EH (cell line): ENCODE data around the gene TBC1D21.
A peak's percentile ranks its signal among the peaks of the same experiment; 100 is the strongest.

ENCODE experiments used
- DNase-seq: peaks from one replicate; pipeline ENCODE4 v3.0.0-alpha.2; 2015; ENCODE audit warnings: low read depth

Gene TBC1D21

GRCh38 chr15:73908822-73909122 is 35.4 kb downstream of the TBC1D21 start:
- DNase-seq, result no peak

DNA sequence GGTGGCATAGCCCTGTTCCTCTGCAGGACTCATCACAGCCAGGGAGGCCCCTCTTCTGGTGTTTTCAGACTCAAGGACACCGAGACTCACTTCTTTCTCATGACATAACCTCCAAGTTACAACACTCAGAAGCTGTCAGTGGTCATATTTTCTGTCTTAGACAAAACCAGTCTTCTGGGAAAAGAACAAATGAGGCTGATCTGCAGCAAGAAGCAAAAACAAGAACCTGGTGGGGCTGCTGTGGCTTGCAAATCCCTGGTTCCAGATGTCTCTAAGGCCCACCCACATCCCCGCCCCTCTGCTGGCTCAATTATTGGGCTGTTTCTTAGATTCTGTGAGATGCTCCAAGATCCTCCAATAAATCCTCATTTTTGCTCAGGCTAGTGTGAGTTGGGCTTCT is 36.3 kb downstream of the TBC1D21 start:
- no peak for DNase-seq

- no peak for DNase-seq
These were observed 37.3 kb downstream of the TBC1D21 start for GRCh38 chr15:73910522-73911303.

- no peak for DNase-seq
These were observed 38.7 kb downstream of the TBC1D21 start for GRCh38 chr15:73912030-73912596.

GRCh38 chr15:73914145-73914544 is 40.8 kb downstream of the TBC1D21 start:
- no peak for DNase-seq

DNA sequence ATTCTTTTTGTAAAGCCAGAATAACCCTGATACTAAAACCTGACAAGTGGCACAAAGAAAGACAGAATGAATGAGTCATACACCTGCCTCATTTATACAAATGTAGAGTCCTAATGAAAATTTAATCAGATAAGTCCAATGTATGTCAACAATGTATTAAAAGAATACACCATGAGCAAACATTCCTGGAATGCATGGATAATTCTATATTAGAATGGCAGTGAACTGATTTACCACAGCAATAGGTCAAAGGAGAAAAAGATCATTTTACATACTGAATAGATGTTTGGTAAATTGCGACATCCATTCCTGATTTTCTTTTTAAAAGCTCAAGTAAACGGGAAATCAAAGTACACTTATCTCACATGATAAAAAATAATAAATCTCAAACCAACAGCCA is 41.7 kb downstream of the TBC1D21 start:
- DNase-seq, result no peak

- no peak for DNase-seq
These were observed 45.4 kb downstream of the TBC1D21 start for GRCh38 chr15:73918784-73919183.

- no peak for DNase-seq
These were observed 46.3 kb downstream of the TBC1D21 start for GRCh38 chr15:73919706-73920105.

DNA sequence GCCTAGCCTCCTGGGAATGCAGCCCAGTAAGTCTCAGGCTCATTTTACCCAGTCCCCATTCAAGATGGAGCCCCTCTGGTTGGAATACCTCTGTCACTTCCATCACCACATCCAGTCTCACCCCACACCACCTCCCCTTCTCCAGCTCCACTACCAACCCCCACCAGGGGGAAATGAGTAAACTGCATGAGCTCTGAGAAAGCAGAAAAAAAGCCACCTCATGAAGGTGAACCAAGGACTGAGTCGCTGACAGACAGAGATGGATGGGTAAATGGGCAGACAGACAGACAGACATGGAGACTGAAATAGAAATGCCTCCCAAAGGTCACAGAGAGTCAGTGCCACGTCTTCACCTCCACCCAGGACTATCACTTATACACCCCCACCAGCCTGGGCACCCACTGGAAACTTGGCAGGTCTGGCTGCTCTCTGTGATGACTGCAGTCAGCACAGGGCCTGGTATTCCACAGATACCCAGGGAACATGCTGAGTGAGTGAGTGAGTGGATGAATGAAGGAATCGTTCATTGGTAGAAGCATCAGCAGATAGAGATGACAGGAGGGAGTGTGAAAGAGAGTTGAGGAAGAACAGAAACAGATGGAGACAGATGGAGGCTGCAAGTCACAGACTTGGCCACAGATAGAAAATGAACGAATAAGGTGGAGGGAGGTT is 48.0 kb downstream of the TBC1D21 start:
- no peak for DNase-seq

DNA sequence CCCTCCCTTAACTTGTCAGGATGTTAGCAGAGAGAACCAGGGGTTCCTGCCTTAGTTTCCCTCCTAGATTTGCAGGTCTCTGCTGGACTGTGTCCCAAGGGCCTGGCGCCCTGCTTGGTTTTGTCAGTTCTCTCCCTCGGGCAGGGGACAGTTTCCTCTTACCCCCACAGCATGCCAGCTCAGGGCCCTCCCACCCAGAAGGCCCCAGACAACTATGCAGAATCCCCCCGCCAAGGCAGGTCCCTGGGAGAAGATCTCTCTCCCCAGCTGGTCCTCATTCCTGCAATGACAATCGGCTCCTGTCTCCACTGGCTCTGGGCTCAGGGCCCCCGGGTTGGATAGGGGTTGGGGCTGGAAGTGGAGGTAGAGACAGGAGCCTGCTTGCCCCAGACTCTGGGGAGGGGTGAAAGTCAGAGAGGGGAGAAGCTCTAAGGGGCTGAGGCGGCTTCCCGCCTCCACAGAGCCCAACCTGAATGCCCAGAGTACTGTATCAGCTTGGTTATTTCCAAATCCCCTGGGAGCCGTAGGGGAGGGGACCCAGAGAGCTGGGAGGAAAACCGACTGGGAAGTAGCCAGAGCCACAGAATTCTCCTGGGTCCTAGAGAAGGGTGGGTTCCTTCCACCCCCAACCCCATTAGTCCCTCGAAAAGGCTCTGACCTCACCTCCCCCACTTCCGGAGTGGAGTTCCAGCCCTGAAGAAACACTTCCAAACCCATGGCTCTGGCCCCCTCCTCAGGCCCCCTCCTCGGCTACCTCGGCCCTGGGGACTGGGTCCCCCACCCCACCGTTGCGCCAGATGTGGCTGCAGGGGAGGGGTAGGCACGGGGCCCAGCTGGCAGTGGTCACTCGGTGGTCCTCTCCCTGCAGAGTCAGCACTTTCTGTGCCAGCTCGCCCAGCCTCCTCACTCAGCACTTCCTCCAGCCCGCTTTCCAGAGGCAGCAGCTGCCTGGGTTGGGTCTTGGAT is 49.1 kb downstream of the TBC1D21 start:
- DNase-seq, result peak; percentile 75

DNA sequence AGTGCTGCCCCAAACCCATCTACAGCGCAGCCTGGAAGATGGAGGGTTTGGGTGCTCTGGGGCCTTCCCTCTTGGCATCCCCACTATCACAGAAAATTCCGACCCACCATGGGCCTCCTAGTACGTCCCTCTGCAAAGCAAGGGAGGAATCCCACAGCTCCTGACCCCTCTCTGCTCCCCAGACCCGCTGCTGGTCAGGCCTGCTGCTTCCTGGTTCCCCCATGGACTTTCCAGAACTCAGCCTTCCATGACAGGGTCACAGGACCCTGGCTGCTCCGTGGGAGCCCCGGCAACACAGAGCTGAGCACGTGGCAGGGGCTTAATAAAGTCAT is 49.8 kb downstream of the TBC1D21 start:
- no peak for DNase-seq

DNA sequence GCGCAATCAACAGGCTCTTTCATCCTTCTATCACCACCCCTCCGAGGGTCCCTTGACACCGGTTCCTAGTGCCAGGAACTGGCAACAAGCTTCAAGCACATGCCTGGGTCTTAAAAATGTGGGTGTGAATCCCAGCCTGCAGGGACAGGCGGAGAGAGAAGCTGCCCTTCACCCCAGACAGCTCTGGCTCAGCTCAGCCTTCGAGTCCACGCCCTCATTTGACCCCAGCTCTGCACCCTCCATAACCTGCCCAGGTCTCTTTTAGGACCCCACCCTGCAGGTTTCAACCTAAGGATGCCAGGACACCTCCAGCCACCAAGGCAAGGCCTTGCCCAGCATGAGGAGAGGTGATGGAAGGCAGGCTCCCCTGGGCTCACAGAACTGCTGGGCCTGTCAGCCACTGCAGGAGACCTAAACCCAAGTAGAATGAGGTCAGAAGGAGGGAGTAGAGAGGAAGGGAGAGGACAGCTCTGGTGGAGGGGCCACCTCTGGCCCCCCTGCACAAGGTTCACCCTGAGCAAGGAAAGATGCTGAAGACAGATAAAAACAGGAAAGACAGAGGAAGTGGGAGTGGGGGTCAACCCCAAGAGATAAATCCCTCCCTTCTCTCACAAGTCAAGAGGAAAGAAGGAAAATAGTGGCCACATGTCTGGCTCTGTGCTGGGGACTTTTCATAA is 50.3 kb downstream of the TBC1D21 start:
- DNase-seq, result no peak

DNA sequence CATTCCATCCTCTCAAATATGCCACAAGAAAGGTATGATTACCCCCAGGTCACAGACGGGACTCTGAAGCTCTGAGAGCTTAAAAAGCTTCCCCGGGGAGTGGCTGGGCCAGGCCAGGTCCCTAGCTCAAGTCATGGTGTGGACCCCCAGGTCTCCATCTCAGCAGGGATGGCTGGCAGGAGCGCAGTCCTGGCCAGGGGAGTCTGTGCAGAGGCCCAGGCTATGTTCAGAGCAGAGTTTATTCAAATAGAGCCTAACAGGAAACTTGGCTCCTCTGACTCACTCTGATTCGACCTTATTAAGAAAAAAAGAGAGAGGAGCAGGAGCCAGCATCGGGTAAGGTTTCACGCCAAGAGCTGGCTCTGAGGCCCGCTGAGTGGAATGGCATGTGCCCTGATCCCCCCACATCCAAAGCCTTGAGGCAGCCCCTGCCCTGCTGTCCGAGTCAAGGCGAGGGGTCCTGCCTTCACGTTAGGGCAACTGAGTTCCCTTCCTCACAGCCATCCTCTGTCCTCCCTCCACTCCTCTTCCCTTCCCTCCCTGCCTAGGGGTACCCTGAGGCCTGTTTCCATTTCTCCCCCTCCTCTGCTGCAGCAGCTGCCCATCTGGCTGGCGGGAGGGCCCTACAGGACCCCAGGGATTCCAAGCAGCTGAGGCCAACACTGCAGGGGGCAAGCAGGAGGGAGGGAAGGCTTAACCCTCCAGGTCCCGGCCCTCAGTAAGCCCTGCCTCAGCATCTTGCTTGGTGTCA is 51.0 kb downstream of the TBC1D21 start:
- peak; percentile 91 for DNase-seq

DNA sequence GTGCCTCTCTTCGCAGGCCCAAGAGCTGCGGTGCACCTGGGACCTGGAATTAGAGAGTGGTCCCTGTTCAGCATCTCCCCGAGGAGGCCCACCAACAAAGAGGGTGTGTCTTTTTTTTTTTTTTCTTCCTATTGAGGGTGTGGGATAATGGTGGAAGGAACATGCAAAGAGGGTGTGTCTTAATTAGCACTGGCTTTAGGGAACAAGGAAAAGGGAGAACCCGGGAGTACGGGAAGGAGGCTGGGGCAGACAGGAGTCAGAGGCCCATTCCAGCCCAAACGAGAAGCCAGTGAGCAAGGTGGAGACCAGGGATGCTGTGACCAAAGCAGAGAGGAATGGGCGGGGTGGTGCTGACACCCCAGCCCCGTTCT is 52.5 kb downstream of the TBC1D21 start:
- DNase-seq, result no peak

DNA sequence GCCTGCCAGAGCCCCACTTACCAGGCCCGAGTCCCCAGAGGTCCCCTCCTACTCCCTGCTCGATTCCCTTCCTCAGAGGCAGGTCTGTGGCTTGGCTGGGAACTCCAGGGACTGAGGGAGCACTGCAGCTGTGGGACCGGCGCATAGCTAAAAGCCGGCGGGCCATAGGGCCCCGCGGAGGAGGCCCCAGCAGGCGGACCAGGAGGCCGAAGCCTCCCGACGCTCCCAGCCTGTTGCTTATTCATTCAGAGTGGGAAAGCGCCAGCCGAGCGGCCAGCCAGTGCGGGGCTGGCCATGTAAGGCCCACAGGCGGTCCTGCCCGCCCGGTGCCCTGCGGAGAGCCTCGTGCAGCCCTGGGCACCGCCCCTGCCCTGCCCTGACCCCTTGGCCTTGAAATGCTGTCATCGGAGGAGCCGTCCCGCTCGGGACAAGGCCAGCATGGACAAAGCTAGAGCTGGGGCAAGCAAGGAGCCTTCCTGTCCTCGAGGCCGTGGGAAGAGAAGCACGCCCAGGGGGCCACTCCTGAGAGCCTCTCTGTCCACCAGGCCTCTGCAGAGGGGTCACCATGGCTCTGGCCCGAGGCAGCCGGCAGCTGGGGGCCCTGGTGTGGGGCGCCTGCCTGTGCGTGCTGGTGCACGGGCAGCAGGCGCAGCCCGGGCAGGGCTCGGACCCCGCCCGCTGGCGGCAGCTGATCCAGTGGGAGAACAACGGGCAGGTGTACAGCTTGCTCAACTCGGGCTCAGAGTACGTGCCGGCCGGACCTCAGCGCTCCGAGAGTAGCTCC is 53.0 kb downstream of the TBC1D21 start, which contains the start of gene LOXL1:
Gene LOXL1, plus strand, starts transcription at position 244 of the 784 bp plus-strand sequence. Its CDS starts 322 bp downstream, at position 566.
- peak; percentile 93 for DNase-seq

- DNase-seq, result peak; percentile 60
These were observed 53.7 kb downstream of the TBC1D21 start for GRCh38 chr15:73927003-73927475.

DNA sequence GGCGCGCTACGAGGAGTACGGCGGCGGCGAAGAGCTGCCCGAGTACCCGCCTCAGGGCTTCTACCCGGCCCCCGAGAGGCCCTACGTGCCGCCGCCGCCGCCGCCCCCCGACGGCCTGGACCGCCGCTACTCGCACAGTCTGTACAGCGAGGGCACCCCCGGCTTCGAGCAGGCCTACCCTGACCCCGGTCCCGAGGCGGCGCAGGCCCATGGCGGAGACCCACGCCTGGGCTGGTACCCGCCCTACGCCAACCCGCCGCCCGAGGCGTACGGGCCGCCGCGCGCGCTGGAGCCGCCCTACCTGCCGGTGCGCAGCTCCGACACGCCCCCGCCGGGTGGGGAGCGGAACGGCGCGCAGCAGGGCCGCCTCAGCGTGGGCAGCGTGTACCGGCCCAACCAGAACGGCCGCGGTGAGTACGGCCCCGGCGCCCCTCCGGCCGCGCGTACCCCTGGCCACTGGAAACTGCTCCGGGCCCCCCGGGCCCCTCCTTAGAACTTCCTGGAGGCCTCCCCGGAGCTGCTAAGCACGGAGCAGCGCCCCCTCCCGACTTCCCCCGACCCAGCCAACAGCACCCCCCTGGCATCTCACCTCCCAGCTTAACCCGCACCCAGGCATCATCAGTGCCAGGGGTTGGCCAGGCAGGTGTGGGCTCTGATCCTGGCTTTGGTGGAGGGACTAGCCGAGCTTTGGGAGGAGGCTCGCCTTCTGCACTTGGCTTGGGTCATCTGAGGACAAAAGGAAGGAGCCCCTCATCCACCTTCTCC is 54.3 kb downstream of the TBC1D21 start:
- DNase-seq, result peak; percentile 54

GRCh38 chr15:73928241-73928579 is 54.8 kb downstream of the TBC1D21 start:
- peak; percentile 36 for DNase-seq

GRCh38 chr15:73928971-73929627 is 55.7 kb downstream of the TBC1D21 start:
- peak; percentile 56 for DNase-seq
